Stomach (tissue), 9 donors: ENCODE results near the gene SMAD9. TPM values are rescaled to one million over a fixed set of nuclear protein-coding genes. Genes with fewer than 3 reads are reported as not detected.

Experiments
- DNase-seq, 2 donors: peaks; one replicate each; pipeline versions ENCODE4 v3.0.0 to v3.0.0-alpha.2; 2013 to 2019
- H3K27ac ChIP-seq, 5 donors: fragments of 200-600 bp in 4 of 5; sonication (generic) in 4 of 5; one replicate each; pipeline ENCODE4 v1.5.1; 2013 to 2019; ENCODE audit warnings: mild to moderate bottlenecking in 1 of 5, moderate library complexity in 1 of 5
- H3K27me3 ChIP-seq, 3 donors: fragments of 200-600 bp; sonication (generic); one replicate each; pipeline ENCODE4 v1.5.1; 2017 to 2019; ENCODE audit warnings: mixed run types in 1 of 3
- H3K36me3 ChIP-seq, 4 donors: fragments of 200-600 bp; sonication (generic); 1 replicate in 3 of 4; 2 replicates in 1 of 4; pipeline ENCODE4 v1.5.1; 2016 to 2019
- H3K4me1 ChIP-seq, 4 donors: fragments of 200-600 bp; sonication (generic); one replicate each; pipeline ENCODE4 v1.5.1; 2016 to 2019
- H3K4me3 ChIP-seq, 4 donors: fragments of 200-600 bp; sonication (generic) in 3 of 4; one replicate each; pipeline ENCODE4 v1.5.1; 2016 to 2019; ENCODE audit warnings: mild to moderate bottlenecking in 1 of 4
- H3K9me3 ChIP-seq, 4 donors: fragments of 200-600 bp; sonication (generic); one replicate each; pipeline ENCODE4 v1.5.1; 2016 to 2019
- EP300 ChIP-seq: sonication (generic); formaldehyde crosslinking; IDR thresholded peaks from one replicate; pipeline ENCODE4 v1.6.1; 2017; ENCODE audit warnings: antibody characterized with exemption
- POLR2A ChIP-seq, 4 donors: fragments of 450-650 bp; IDR thresholded peaks; one replicate each; pipeline ENCODE4 v1.6.1; 2016; ENCODE audit warnings: antibody characterized with exemption in 4 of 4, control low read depth in 2 of 4, mild to moderate bottlenecking in 1 of 4, moderate library complexity in 1 of 4
- POLR2AphosphoS5 ChIP-seq, 3 donors: sonication (generic); formaldehyde crosslinking; IDR thresholded peaks; one replicate each; pipeline ENCODE4 v1.6.1; 2016; ENCODE audit warnings: antibody characterized with exemption in 3 of 3
- WGBS, 5 donors: extraction: QIAGEN DNeasy Blood & Tissue Kit in 3 of 5; methylation state at CpG; one replicate each; pipeline versions ENCODE4 v1.1.5 to v1.1.7; 2013 to 2018; 5-methylcytosine and 5-hydroxymethylcytosine counted together
- intact Hi-C: fragments of 100-400 bp; cut with DNase I; formaldehyde crosslinking; loops from one replicate; pipeline ENCODE4 v1.15.1; 2023; ENCODE audit warnings: low total_unique reads
- polyA plus RNA-seq, 3 donors: library from polyadenylated mRNA; stranded (reverse); fragments of 200-250 nt; gene quantifications; one replicate each; pipeline ENCODE4 v1.2.3, GENCODE V29; 2013
- total RNA-seq, 5 donors: library from RNA; depleted of rRNA; stranded (reverse); fragments of >200 nt; gene quantifications; one replicate each; pipeline versions ENCODE4 v1.1.0 to v1.2.3, GENCODE V29; 2014 to 2016
- TF ChIP-seq, protein P1 (sequence below), 7 experiments: fragments of 450-650 bp in 4 of 7; fragments of 200-600 bp in 3 of 7; sonication (generic) in 3 of 7; IDR thresholded peaks; one replicate each; pipeline ENCODE4 v1.5.1; 2016 to 2019; ENCODE audit warnings: antibody characterized with exemption in 7 of 7, control low read depth in 2 of 7, mild to moderate bottlenecking in 1 of 7
- donor health status: healthy with polysubstance abuse.
- donor health status: Bipolar disorder and iron deficiency.
- donor health status: healthy.

Gene SMAD9
- total and polyA plus RNA-seq, 8 donors = 1.6 to 21.5 (median 8.1) TPM

GRCh38 chr13:36888645-36889044, 31.4 kb downstream of the SMAD9 start:
- H3K4me1 ChIP-seq = peaks cover 0 to 34% (median 3%) of the 10 kb centered on the region in 4 donors
- intact Hi-C loops = no loop called here
- no peak for TF ChIP-seq POLR2A (IDR thresholded peaks at IDR 0.05)
- TF ChIP-seq, protein P1, sequence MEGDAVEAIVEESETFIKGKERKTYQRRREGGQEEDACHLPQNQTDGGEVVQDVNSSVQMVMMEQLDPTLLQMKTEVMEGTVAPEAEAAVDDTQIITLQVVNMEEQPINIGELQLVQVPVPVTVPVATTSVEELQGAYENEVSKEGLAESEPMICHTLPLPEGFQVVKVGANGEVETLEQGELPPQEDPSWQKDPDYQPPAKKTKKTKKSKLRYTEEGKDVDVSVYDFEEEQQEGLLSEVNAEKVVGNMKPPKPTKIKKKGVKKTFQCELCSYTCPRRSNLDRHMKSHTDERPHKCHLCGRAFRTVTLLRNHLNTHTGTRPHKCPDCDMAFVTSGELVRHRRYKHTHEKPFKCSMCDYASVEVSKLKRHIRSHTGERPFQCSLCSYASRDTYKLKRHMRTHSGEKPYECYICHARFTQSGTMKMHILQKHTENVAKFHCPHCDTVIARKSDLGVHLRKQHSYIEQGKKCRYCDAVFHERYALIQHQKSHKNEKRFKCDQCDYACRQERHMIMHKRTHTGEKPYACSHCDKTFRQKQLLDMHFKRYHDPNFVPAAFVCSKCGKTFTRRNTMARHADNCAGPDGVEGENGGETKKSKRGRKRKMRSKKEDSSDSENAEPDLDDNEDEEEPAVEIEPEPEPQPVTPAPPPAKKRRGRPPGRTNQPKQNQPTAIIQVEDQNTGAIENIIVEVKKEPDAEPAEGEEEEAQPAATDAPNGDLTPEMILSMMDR (IDR thresholded peaks at IDR 0.05) = no peak
- no peak for TF ChIP-seq EP300
- no peak for TF ChIP-seq POLR2AphosphoS5 (IDR thresholded peaks at IDR 0.05)
- 61 to 71% (median 67%) methylated on average over 3 of the region's 3 CpGs for WGBS, 5 donors
- no peak overlapping the region for H3K27ac ChIP-seq
- H3K27me3 ChIP-seq = no peaks in the 10 kb centered on the region
- no peak overlapping the region for H3K4me3 ChIP-seq
- H3K36me3 ChIP-seq = no peaks in the 10 kb centered on the region
- peak in 1 of 2 donors; percentile 13 for DNase-seq
- H3K9me3 ChIP-seq = no peaks in the 10 kb centered on the region

- no peaks in the 10 kb centered on the region for H3K36me3 ChIP-seq
- no peaks in the 10 kb centered on the region for H3K9me3 ChIP-seq
- no peak overlapping the region for H3K4me3 ChIP-seq
- TF ChIP-seq POLR2AphosphoS5 (IDR thresholded peaks at IDR 0.05) = no peak
- TF ChIP-seq, protein P1 (IDR thresholded peaks at IDR 0.05) = no peak
- no peaks in the 10 kb centered on the region for H3K27me3 ChIP-seq
- WGBS, 5 donors = 58 to 68% (median 65%) methylated on average over 9 of the region's 9 CpGs
- intact Hi-C loops = no loop called here
- no peak for DNase-seq
- H3K4me1 ChIP-seq = peaks cover 0 to 39% (median 7%) of the 10 kb centered on the region in 4 donors
- H3K27ac ChIP-seq = peak overlapping the region in 1 of 5 donors; percentile 27
These were observed 32.1 kb downstream of the SMAD9 start for GRCh38 chr13:36887758-36888521.

DNA sequence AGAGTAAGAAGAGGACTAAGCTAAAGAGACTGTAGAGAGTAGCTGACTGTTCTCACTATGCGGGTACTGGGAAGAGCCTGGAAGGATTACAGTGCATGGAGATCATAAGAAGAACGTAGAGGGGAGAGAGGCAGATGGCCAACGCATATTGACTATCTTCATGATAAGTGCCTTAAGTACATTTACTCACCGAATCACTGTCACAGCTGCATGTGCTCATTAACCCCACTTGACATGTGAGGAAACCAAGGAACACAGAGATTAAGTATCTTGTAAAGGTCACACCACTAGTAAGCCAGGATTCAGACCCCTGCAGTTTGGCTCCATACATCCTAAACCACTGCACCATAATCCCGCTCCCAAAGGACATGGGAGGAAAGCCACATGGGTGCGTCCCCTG, 34.1 kb downstream of the SMAD9 start:
- WGBS, 5 donors = 83 to 90% (median 87%) methylated on average over 6 of the region's 6 CpGs
- intact Hi-C loops = no loop called here
- Histone ChIP-seq H3K27ac (no peak overlapping the region), H3K9me3 (no peaks in the 10 kb centered on the region), H3K4me1 (peaks cover 0 to 40% (median 16%) of the 10 kb centered on the region in 4 donors), H3K36me3 (no peaks in the 10 kb centered on the region), H3K27me3 (no peaks in the 10 kb centered on the region), H3K4me3 (no peak overlapping the region)
- TF ChIP-seq POLR2A (IDR thresholded peaks at IDR 0.05) (no peak), POLR2AphosphoS5 (IDR thresholded peaks at IDR 0.05) (no peak), EP300 (no peak)
- TF ChIP-seq, protein P1 (IDR thresholded peaks at IDR 0.05) = no peak
- no peak for DNase-seq

DNA sequence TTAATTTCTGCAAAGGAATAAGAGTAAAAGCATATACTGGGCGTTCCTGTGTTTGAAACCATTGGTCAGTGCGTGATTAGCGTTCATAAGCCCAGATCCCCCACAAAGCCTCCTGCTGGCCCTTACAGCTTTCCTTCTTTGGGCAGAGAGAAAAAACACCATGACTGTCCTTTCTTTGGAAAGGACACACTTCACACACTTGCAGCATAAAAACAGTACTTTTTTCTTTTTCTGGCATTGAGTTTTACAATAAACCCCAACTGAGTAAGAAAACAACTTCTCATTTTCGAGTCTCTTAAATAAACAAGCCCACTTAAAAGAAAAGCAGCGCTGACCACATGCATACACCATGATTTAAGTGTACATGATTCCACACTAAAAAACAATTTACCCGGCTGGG, 35.8 kb downstream of the SMAD9 start:
- intact Hi-C loops = no loop called here
- no peak overlapping the region for H3K4me3 ChIP-seq
- H3K27me3 ChIP-seq = no peaks in the 10 kb centered on the region
- no peak for DNase-seq
- no peak overlapping the region for H3K27ac ChIP-seq
- TF ChIP-seq POLR2AphosphoS5 (IDR thresholded peaks at IDR 0.05) (no peak), POLR2A (IDR thresholded peaks at IDR 0.05) (no peak), EP300 (no peak)
- TF ChIP-seq, protein P1 (IDR thresholded peaks at IDR 0.05) = no peak
- WGBS, 5 donors = 85 to 90% (median 89%) methylated on average over 6 of the region's 6 CpGs
- peaks cover 0 to 4% (median 4%) of the 10 kb centered on the region in 4 donors for H3K36me3 ChIP-seq
- peaks cover 0 to 39% (median 16%) of the 10 kb centered on the region in 4 donors for H3K4me1 ChIP-seq
- no peaks in the 10 kb centered on the region for H3K9me3 ChIP-seq
